BLaER1 treated with 17β-estradiol and CSF1 and Interleukin-3, amounts not matched to agents 10 nM and 100 nM (cell line): ENCODE data around the gene DRAXIN.

Source experiments
- H3K27ac ChIP-seq, 11 experiments: shearing (Covaris generic); formaldehyde crosslinking; 2 replicates each; pipeline ENCODE4 v1.8.1; 2022
- H3K27me3 ChIP-seq, 11 experiments: shearing (Covaris generic); formaldehyde crosslinking; 2 replicates each; pipeline ENCODE4 v1.8.1; 2022
- H3K36me3 ChIP-seq, 11 experiments: shearing (Covaris generic); formaldehyde crosslinking; 2 replicates each; pipeline ENCODE4 v1.8.1; 2022
- H3K4me1 ChIP-seq, 10 experiments: shearing (Covaris generic); formaldehyde crosslinking; 2 replicates each; pipeline ENCODE4 v1.8.1; 2022
- H3K4me2 ChIP-seq, 11 experiments: shearing (Covaris generic); formaldehyde crosslinking; 2 replicates each; pipeline ENCODE4 v1.8.1; 2022
- H3K4me3 ChIP-seq, 10 experiments: shearing (Covaris generic); formaldehyde crosslinking; 2 replicates each; pipeline ENCODE4 v1.8.1; 2022
- H3K9ac ChIP-seq, 11 experiments: shearing (Covaris generic); formaldehyde crosslinking; 2 replicates each; pipeline ENCODE4 v1.8.1; 2022
- H3K9me3 ChIP-seq, 11 experiments: shearing (Covaris generic); formaldehyde crosslinking; replicated peaks in 1 of 11; 2 replicates each; pipeline ENCODE4 v1.8.1; 2022
- H4K20me1 ChIP-seq, 11 experiments: shearing (Covaris generic); formaldehyde crosslinking; 2 replicates each; pipeline ENCODE4 v1.8.1; 2022
- Cebpa-rat ChIP-seq, 11 experiments: shearing (Covaris generic); IDR thresholded peaks; 2 replicates each; pipeline ENCODE4 v1.8.1; 2022

Gene DRAXIN

DNA sequence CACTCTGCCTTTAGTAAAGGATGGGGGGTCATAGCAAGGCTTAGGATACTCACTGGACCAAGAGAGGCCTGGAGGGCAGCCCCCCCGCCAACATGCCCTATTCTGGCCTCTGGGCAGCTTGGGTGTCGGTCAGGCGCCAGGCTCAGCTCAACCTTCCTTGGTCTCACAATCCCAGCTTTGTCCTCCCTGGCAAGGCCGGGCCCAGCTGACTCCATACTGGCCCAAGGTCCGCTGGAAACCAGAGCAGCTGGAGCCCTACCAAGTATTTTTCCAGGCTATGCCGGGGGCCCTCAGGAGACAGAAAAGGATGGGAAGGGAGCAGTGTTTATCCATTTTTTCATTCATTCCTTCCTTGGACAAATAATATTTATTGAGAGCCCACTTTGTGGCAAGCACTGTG, 43.5 kb upstream of the DRAXIN start:
- Histone ChIP-seq H3K4me1 (peaks cover 0 to 28% (median 13%) of the 10 kb centered on the region in 10 experiments; a peak in 17 of 20 replicates), H3K36me3 (no peaks in the 10 kb centered on the region), H3K9ac (no peak overlapping the region), H3K4me2 (no peak overlapping the region), H4K20me1 (peaks cover 0 to 12% (median 0%) of the 10 kb centered on the region in 11 experiments; a peak in 2 of 22 replicates), H3K4me3 (no peak overlapping the region), H3K27me3 (peaks cover 9 to 39% (median 30%) of the 10 kb centered on the region in 11 experiments; a peak in 19 of 22 replicates), H3K27ac (no peak overlapping the region), H3K9me3 (no peaks in the 10 kb centered on the region)
- no peak for TF ChIP-seq Cebpa-rat (IDR thresholded peaks at IDR 0.05)

- no peaks in the 10 kb centered on the region for H3K9me3 ChIP-seq
- H3K27me3 ChIP-seq = peaks cover 12 to 46% (median 36%) of the 10 kb centered on the region in 11 experiments
- H3K4me2 ChIP-seq = no peak overlapping the region
- H3K36me3 ChIP-seq = no peaks in the 10 kb centered on the region
- no peak for TF ChIP-seq Cebpa-rat (IDR thresholded peaks at IDR 0.05)
- no peak overlapping the region for H3K4me3 ChIP-seq
- H3K4me1 ChIP-seq = peaks cover 0 to 33% (median 13%) of the 10 kb centered on the region in 10 experiments; a peak in 17 of 20 replicates
- H3K27ac ChIP-seq = no peak overlapping the region
- peaks cover 0 to 13% (median 0%) of the 10 kb centered on the region in 11 experiments; a peak in 2 of 22 replicates for H4K20me1 ChIP-seq
- no peak overlapping the region for H3K9ac ChIP-seq
These were observed 42.8 kb upstream of the DRAXIN start for GRCh38 chr1:11648732-11649158.

- no peaks in the 10 kb centered on the region for H3K9me3 ChIP-seq
These were observed 42.3 kb upstream of the DRAXIN start for GRCh38 chr1:11649237-11649623.

GRCh38 chr1:11649624-11650330, 41.7 kb upstream of the DRAXIN start:
- H3K4me1 ChIP-seq = peaks cover 0 to 37% (median 15%) of the 10 kb centered on the region in 10 experiments; a peak in 17 of 20 replicates
- H3K27ac ChIP-seq = no peak overlapping the region
- no peak overlapping the region for H3K9ac ChIP-seq
- H3K4me3 ChIP-seq = peak overlapping the region in 2 of 10 experiments; percentile 3 to 37; a peak in 2 of 20 replicates
- H4K20me1 ChIP-seq = peaks cover 0 to 16% (median 0%) of the 10 kb centered on the region in 11 experiments; a peak in 2 of 22 replicates
- no peaks in the 10 kb centered on the region for H3K36me3 ChIP-seq
- peaks cover 20 to 54% (median 44%) of the 10 kb centered on the region in 11 experiments for H3K27me3 ChIP-seq
- no peaks in the 10 kb centered on the region for H3K9me3 ChIP-seq
- TF ChIP-seq Cebpa-rat (IDR thresholded peaks at IDR 0.05) = no peak
- peak overlapping the region; percentile 12 to 77 (median 59); a peak in 20 of 22 replicates for H3K4me2 ChIP-seq

More at GRCh38 chr1:11649237-11649623, 42.3 kb upstream of the DRAXIN start:
- Histone ChIP-seq H3K27me3 (peaks cover 17 to 51% (median 41%) of the 10 kb centered on the region in 11 experiments), H3K27ac (no peak overlapping the region), H3K4me1 (peaks cover 0 to 37% (median 15%) of the 10 kb centered on the region in 10 experiments; a peak in 17 of 20 replicates), H3K36me3 (no peaks in the 10 kb centered on the region), H3K4me2 (no peak overlapping the region), H3K9ac (no peak overlapping the region), H4K20me1 (peaks cover 0 to 16% (median 0%) of the 10 kb centered on the region in 11 experiments; a peak in 2 of 22 replicates), H3K4me3 (no peak overlapping the region)
- TF ChIP-seq Cebpa-rat (IDR thresholded peaks at IDR 0.05) = no peak

GRCh38 chr1:11650331-11650991, 41.0 kb upstream of the DRAXIN start:
- H3K27ac ChIP-seq = no peak overlapping the region
- H3K27me3 ChIP-seq = peaks cover 20 to 60% (median 44%) of the 10 kb centered on the region in 11 experiments
- peaks cover 3 to 40% (median 19%) of the 10 kb centered on the region in 10 experiments for H3K4me1 ChIP-seq
- H3K9ac ChIP-seq = peak overlapping the region in 1 of 11 experiments; percentile 0; a peak in 1 of 22 replicates
- H3K4me3 ChIP-seq = peak overlapping the region in 2 of 10 experiments; percentile 3 to 37; a peak in 2 of 20 replicates
- no peaks in the 10 kb centered on the region for H3K36me3 ChIP-seq
- peaks cover 0 to 16% (median 0%) of the 10 kb centered on the region in 11 experiments; a peak in 6 of 22 replicates for H4K20me1 ChIP-seq
- no peak for TF ChIP-seq Cebpa-rat (IDR thresholded peaks at IDR 0.05)
- H3K9me3 ChIP-seq = no peaks in the 10 kb centered on the region
- H3K4me2 ChIP-seq = peak overlapping the region; percentile 12 to 77 (median 59); a peak in 21 of 22 replicates

DNA sequence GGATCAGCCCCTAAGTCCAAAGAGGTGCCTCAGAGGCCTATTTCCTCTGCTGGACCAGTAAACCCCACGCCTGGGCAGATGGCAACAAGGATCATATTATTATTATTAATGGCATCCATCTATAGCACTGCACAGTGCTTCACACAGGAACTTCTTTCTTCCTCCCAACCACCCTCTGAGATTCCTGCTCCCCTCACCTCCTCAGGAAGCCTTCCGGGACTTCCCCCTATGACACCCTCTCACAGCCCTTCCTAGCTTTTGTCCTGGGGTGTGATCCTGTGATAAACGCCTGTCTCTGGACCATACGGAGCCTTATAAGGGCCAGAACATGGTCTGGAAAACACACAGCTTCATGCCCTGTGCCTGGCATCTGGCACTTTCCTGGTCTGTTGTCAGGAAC, 40.5 kb upstream of the DRAXIN start:
- Histone ChIP-seq H3K4me1 (peaks cover 9 to 46% (median 24%) of the 10 kb centered on the region in 10 experiments), H3K9ac (peak overlapping the region in 1 of 11 experiments; percentile 0; a peak in 1 of 22 replicates), H3K27ac (no peak overlapping the region), H3K27me3 (peaks cover 20 to 63% (median 44%) of the 10 kb centered on the region in 11 experiments), H3K36me3 (no peaks in the 10 kb centered on the region), H4K20me1 (peaks cover 0 to 14% (median 0%) of the 10 kb centered on the region in 11 experiments; a peak in 6 of 22 replicates), H3K4me2 (peak overlapping the region; percentile 12 to 77 (median 59); a peak in 15 of 22 replicates), H3K4me3 (no peak overlapping the region), H3K9me3 (no peaks in the 10 kb centered on the region)
- no peak for TF ChIP-seq Cebpa-rat (IDR thresholded peaks at IDR 0.05)

DNA sequence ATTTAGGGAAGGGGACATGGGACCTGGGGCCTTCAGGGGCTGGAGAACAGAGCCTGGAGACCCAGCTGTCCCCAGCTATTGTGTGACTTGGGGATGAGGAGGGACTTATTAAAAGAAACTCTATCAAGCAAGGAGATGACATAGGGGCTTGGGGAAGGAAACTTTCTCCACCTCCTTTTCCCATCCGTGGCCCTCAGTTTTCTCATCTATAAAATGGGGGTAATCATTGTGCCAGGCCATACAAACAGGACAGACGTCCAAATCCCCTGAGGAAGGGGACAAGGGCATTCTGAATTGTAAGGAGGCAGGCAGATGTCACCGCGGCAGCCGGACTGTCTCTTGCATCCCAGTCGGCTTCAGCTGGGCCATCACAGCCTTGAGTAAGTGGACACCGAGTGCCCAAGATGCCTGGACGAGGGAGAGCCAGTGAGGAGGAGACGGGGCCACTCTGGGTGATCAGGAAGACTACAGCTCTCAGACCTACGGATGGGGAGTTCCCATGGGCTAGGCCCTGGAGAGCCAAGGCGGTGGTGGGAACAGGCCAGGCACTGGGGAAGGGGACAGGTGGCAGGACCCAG, 39.2 kb upstream of the DRAXIN start:
- Histone ChIP-seq H3K4me3 (no peak overlapping the region), H3K36me3 (peaks cover 0 to 9% (median 0%) of the 10 kb centered on the region in 11 experiments; a peak in 5 of 22 replicates), H3K4me1 (peaks cover 10 to 48% (median 24%) of the 10 kb centered on the region in 10 experiments), H3K4me2 (peak overlapping the region in 4 of 11 experiments; percentile 2 to 27 (median 12); a peak in 6 of 22 replicates), H3K27me3 (peaks cover 20 to 63% (median 44%) of the 10 kb centered on the region in 11 experiments), H3K27ac (no peak overlapping the region), H3K9me3 (no peaks in the 10 kb centered on the region), H3K9ac (0 out of 22 replicates have a peak overlapping the region, but pooled peaks of 1 of the 11 experiments have one; percentile 7), H4K20me1 (peaks cover 0 to 12% (median 0%) of the 10 kb centered on the region in 11 experiments; a peak in 5 of 22 replicates)
- no peak for TF ChIP-seq Cebpa-rat (IDR thresholded peaks at IDR 0.05)

DNA sequence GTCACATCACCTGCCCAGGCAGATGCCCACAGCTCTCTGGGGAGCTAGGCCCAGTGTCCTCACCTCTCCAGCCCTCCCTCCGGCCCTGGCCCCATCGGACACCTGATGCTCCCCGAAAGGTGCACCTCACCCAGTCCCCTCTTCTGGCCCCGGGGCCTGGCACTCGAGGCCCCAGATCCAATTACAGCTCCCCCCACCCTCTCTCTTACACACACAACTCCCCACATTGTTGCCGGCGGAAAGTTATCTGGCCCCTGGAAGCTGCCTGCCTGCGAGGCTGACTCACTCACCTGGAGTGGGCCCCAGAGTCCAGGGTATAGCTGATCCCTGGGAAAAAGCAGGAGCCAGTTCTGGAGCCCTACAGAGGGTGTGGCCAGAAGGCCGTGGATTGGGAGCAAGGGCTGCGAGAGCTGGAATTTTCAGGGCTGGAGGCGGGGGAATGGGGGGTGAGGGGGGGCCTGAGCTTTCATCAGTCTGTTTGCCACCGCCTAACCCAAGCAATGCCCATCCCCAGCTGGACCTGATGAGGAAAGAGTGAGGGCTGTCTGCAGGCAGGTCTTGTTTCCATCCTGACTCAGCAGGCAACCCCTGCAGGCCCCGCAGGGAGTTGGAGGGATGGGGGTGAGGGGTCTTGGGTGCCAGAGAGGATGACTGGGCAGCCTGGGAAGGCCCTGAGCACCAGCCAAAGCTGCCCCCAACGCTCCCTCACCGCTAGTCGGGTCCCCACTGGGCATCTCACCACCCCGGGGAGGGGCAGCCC, 38.2 kb upstream of the DRAXIN start:
- Histone ChIP-seq H3K9me3 (no peaks in the 10 kb centered on the region), H3K36me3 (peaks cover 0 to 12% (median 0%) of the 10 kb centered on the region in 11 experiments; a peak in 6 of 22 replicates), H3K4me1 (peaks cover 10 to 57% (median 28%) of the 10 kb centered on the region in 10 experiments), H3K27me3 (peaks cover 20 to 63% (median 44%) of the 10 kb centered on the region in 11 experiments), H3K4me3 (peak overlapping the region in 1 of 10 experiments; percentile 58; a peak in 2 of 20 replicates), H3K4me2 (peak overlapping the region in 9 of 11 experiments; percentile 80 to 96 (median 88); a peak in 13 of 22 replicates), H3K27ac (no peak overlapping the region), H4K20me1 (peaks cover 0 to 12% (median 0%) of the 10 kb centered on the region in 11 experiments; a peak in 5 of 22 replicates), H3K9ac (peak overlapping the region in 2 of 11 experiments; percentile 7 to 33; a peak in 2 of 22 replicates)
- TF ChIP-seq Cebpa-rat (IDR thresholded peaks at IDR 0.05) = no peak
